Neural progenitor cell (in vitro differentiated cells): ENCODE measurements around the gene ABCA10.

ENCODE experiments used
- CTCF ChIP-seq: fragments of 200-600 bp; sonication (generic); IDR thresholded peaks from 2 replicates; pipeline ENCODE4 v1.5.1; 2017; ENCODE audit warnings: antibody characterized with exemption, mild to moderate bottlenecking
- EZH2 ChIP-seq: fragments of 200-600 bp; sonication (generic); IDR thresholded peaks from 2 replicates; pipeline ENCODE4 v1.6.1; 2017; ENCODE audit warnings: antibody characterized with exemption, mild to moderate bottlenecking, moderate library complexity

GRCh38 chr17:69154267-69154666, 74.4 kb downstream of the ABCA10 start:
- no peak for TF ChIP-seq CTCF
- no peak for TF ChIP-seq EZH2
